ENCODE data around the gene S100A5. TPM values are rescaled to one million over a fixed set of nuclear protein-coding genes. Genes with fewer than 3 reads are reported as not detected.

The S100A5 gene
- total RNA-seq, 2 experiments from 2014 or later: not detected

DNA sequence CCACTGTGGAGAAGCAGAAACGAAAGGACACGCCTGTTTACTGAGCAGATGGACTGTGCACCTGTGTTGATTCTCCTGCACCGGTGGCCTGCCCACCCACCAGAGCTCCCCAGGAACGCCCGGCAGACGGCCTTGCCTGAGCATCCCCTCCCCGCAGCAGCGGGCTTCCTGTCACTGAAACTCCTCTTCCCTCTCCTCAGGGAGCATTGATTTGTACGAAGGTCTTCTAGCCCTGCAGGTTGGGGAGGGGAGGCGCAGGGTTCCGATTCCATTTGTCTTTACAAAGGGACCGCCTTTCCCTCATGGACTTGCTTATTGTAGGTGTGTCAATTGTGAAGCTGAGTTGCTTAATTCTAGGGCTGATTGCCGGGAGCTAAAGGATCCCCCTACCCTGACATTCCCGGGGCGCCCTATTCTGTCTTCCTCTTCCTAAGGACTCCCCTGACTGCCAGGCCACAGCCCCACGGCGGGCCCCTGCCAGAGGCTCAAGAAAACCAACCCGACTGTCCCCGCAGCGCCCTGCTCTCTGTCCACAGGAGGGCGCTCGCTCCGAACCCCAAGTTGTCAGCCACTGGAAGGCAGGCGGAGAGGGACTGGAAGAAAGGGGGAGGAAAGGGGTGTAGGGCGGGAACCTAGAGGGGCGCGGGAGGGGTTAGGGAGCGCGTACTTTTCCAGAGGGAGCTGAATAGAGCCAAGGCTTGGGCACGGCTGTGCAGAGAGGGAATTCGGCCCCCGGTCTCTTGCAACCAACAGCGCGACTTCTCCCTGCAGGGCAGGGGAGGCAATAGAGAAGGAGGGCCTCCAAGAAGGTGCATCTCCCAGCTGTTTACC, 7.8 kb downstream of the S100A5 start:
- Histone ChIP-seq H2AFZ (ENCODE audit: low read length) (no peak overlapping the region), H4K20me1 (ENCODE audit: insufficient read depth, low read length) (no peaks in the 10 kb centered on the region), H3K36me3 (ENCODE audit: insufficient read depth, low read length) (no peaks in the 10 kb centered on the region), H3K4me1 (ENCODE audit: insufficient read depth, low read length, poor library complexity, severe bottlenecking) (no peaks in the 10 kb centered on the region), H3K9me2 (ENCODE audit: insufficient read depth, low read length) (no peaks in the 10 kb centered on the region), H3K4me2 (ENCODE audit: low read length) (no peak overlapping the region), H3K9me3 (ENCODE audit: low read length) (no peaks in the 10 kb centered on the region), H3K79me2 (ENCODE audit: insufficient read depth, low read depth, low read length) (no peaks in the 10 kb centered on the region), H3K4me3 (ENCODE audit: low read depth, low read length, poor library complexity, severe bottlenecking) (no peak overlapping the region), H3K27ac (ENCODE audit: low read depth, low read length, poor library complexity, severe bottlenecking) (no peak overlapping the region)
- TF ChIP-seq, protein P1, sequence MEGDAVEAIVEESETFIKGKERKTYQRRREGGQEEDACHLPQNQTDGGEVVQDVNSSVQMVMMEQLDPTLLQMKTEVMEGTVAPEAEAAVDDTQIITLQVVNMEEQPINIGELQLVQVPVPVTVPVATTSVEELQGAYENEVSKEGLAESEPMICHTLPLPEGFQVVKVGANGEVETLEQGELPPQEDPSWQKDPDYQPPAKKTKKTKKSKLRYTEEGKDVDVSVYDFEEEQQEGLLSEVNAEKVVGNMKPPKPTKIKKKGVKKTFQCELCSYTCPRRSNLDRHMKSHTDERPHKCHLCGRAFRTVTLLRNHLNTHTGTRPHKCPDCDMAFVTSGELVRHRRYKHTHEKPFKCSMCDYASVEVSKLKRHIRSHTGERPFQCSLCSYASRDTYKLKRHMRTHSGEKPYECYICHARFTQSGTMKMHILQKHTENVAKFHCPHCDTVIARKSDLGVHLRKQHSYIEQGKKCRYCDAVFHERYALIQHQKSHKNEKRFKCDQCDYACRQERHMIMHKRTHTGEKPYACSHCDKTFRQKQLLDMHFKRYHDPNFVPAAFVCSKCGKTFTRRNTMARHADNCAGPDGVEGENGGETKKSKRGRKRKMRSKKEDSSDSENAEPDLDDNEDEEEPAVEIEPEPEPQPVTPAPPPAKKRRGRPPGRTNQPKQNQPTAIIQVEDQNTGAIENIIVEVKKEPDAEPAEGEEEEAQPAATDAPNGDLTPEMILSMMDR (conservative IDR thresholded peaks at IDR 0.05; ENCODE audit: low read length): peak; percentile 80
- TF ChIP-seq EZH2phosphoT487 (IDR thresholded peaks at IDR 0.05; ENCODE audit: borderline replicate concordance, low read depth, low read length): no peak
- intact Hi-C loops (cut with micrococcal nuclease; ENCODE audit: unreplicated experiment): no loop called here
- CTCF ChIA-PET (ENCODE audit: unreplicated experiment): interaction anchor here (1.4 kb wide), 1 partner anchor 39 kb away, joined by 3 read pairs; no protein-coding TSS in a partner anchor
- POLR2A ChIA-PET: no interaction called here
- DNase-seq (ENCODE audit: low spot score): peak; percentile 38
- BruUV-seq (replicated peaks): no TSS peak

DNA sequence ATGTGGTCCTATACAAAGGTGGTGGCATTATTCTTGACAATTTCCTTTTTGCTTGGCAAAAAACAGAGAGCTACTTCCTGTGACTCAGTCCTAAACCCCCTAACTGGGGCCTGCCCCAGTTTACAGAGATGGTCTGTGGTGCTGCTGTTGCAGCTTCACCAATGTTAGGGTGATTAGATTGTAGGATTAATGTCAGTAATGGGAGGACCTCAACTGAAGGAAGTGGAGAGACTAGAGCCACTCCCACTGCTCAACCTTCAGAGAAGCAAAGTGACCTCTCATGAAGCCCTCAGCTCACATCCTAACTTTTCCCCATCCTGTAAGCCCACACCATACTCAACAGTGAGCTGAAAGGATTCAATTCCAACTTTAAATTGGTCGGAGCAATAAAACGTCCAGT, 8.6 kb downstream of the S100A5 start:
- Histone ChIP-seq H3K27ac (ENCODE audit: low read depth, low read length, poor library complexity, severe bottlenecking) (no peak overlapping the region), H3K9me3 (ENCODE audit: low read length) (no peaks in the 10 kb centered on the region), H3K4me2 (ENCODE audit: low read length) (no peak overlapping the region), H3K9me2 (ENCODE audit: insufficient read depth, low read length) (no peaks in the 10 kb centered on the region), H3K4me1 (ENCODE audit: insufficient read depth, low read length, poor library complexity, severe bottlenecking) (no peaks in the 10 kb centered on the region), H4K20me1 (ENCODE audit: insufficient read depth, low read length) (no peaks in the 10 kb centered on the region), H3K79me2 (ENCODE audit: insufficient read depth, low read depth, low read length) (no peaks in the 10 kb centered on the region), H3K4me3 (ENCODE audit: low read depth, low read length, poor library complexity, severe bottlenecking) (no peak overlapping the region), H2AFZ (ENCODE audit: low read length) (no peak overlapping the region), H3K36me3 (ENCODE audit: insufficient read depth, low read length) (no peaks in the 10 kb centered on the region)
- no peak for DNase-seq (ENCODE audit: low spot score)
- no TSS peak for BruUV-seq (replicated peaks)
- POLR2A ChIA-PET: interaction anchor here (1.0 kb wide), 1 partner anchor 173 kb away, joined by 3 read pairs; no protein-coding TSS in a partner anchor
- TF ChIP-seq, protein P1 (conservative IDR thresholded peaks at IDR 0.05; ENCODE audit: low read length): no peak
- no peak for TF ChIP-seq EZH2phosphoT487 (IDR thresholded peaks at IDR 0.05; ENCODE audit: borderline replicate concordance, low read depth, low read length)
- CTCF ChIA-PET (ENCODE audit: unreplicated experiment): interaction anchor here (0.5 to 1.4 kb wide), 2 partner anchors 40 to 454 kb away, joined by 3 read pairs; partner anchors contain the start of gene RAB13
- intact Hi-C loops (cut with micrococcal nuclease; ENCODE audit: unreplicated experiment): no loop called here

- Histone ChIP-seq H3K79me2 (ENCODE audit: insufficient read depth, low read depth, low read length) (no peaks in the 10 kb centered on the region), H3K4me2 (ENCODE audit: low read length) (no peak overlapping the region), H3K4me3 (ENCODE audit: low read depth, low read length, poor library complexity, severe bottlenecking) (no peak overlapping the region), H3K4me1 (ENCODE audit: insufficient read depth, low read length, poor library complexity, severe bottlenecking) (no peaks in the 10 kb centered on the region), H2AFZ (ENCODE audit: low read length) (no peak overlapping the region), H4K20me1 (ENCODE audit: insufficient read depth, low read length) (no peaks in the 10 kb centered on the region), H3K36me3 (ENCODE audit: insufficient read depth, low read length) (no peaks in the 10 kb centered on the region), H3K9me3 (ENCODE audit: low read length) (no peaks in the 10 kb centered on the region), H3K9me2 (ENCODE audit: insufficient read depth, low read length) (no peaks in the 10 kb centered on the region), H3K27ac (ENCODE audit: low read depth, low read length, poor library complexity, severe bottlenecking) (no peak overlapping the region)
- no TSS peak for BruUV-seq (replicated peaks)
- POLR2A ChIA-PET: interaction anchor here (0.5 to 1.0 kb wide), 2 partner anchors 174 to 443 kb away, joined by 3 to 4 read pairs; no protein-coding TSS in a partner anchor
- intact Hi-C loops (cut with micrococcal nuclease; ENCODE audit: unreplicated experiment): no loop called here
- TF ChIP-seq EZH2phosphoT487 (IDR thresholded peaks at IDR 0.05; ENCODE audit: borderline replicate concordance, low read depth, low read length): no peak
- TF ChIP-seq, protein P1 (conservative IDR thresholded peaks at IDR 0.05; ENCODE audit: low read length): no peak
- CTCF ChIA-PET (ENCODE audit: unreplicated experiment): interaction anchor here (0.5 to 1.4 kb wide), 2 partner anchors 41 to 455 kb away, joined by 3 read pairs; partner anchors contain the start of gene RAB13
- DNase-seq (ENCODE audit: low spot score): no peak
Observed at GRCh38 chr1:153531638-153532037, 9.1 kb downstream of the S100A5 start.
